MM.1S (cell line): ENCODE measurements around the gene MRPL19.

Experiments used
- DNase-seq: peaks from one replicate; pipeline ENCODE4 v3.0.0-alpha.2; 2015
- H2AFZ ChIP-seq: fragments of 300-600 bp; sonication (generic); 2 replicates; pipeline ENCODE4 v1.6.0; 2016; ENCODE audit warnings: antibody characterized with exemption, low read length
- H3F3A ChIP-seq: fragments of 300-600 bp; sonication (generic); 2 replicates; pipeline ENCODE4 v1.6.1; 2016; ENCODE audit warnings: mild to moderate bottlenecking, antibody characterized with exemption, low read length, moderate library complexity, mixed read lengths; ENCODE audit not compliant: insufficient read depth
- H3K27ac ChIP-seq: fragments of 300-600 bp; sonication (generic); 2 replicates; pipeline ENCODE4 v1.5.1; 2016; ENCODE audit warnings: mild to moderate bottlenecking, low read length
- H3K27me3 ChIP-seq: fragments of 300-600 bp; sonication (generic); replicated peaks from 2 replicates; pipeline ENCODE4 v1.6.0; 2016; ENCODE audit warnings: low read length; ENCODE audit not compliant: insufficient read depth
- H3K36me3 ChIP-seq: fragments of 300-600 bp; sonication (generic); replicated peaks from 2 replicates; pipeline ENCODE4 v1.6.1; 2016; ENCODE audit warnings: mild to moderate bottlenecking, low read length, mixed read lengths; ENCODE audit not compliant: insufficient read depth
- H3K4me1 ChIP-seq: fragments of 300-600 bp; sonication (generic); 2 replicates; pipeline ENCODE4 v1.6.1; 2016; ENCODE audit warnings: low read length, mixed read lengths
- H3K4me2 ChIP-seq: fragments of 300-600 bp; sonication (generic); 2 replicates; pipeline ENCODE4 v1.6.0; 2016; ENCODE audit warnings: low read depth, low read length
- H3K4me3 ChIP-seq: fragments of 300-600 bp; sonication (generic); 2 replicates; pipeline ENCODE4 v1.5.1; 2016; ENCODE audit warnings: low read length, mixed read lengths
- H3K79me2 ChIP-seq: fragments of 300-600 bp; sonication (generic); 2 replicates; pipeline ENCODE4 v1.6.1; 2016; ENCODE audit warnings: mixed run types, low read length, mixed read lengths
- H3K9ac ChIP-seq: fragments of 300-600 bp; sonication (generic); 2 replicates; pipeline ENCODE4 v1.6.1; 2016; ENCODE audit warnings: low read length, mixed read lengths
- H3K9me2 ChIP-seq: fragments of 300-600 bp; sonication (generic); replicated peaks from 2 replicates; pipeline ENCODE4 v1.6.1; 2016; ENCODE audit warnings: mild to moderate bottlenecking, low read length, mixed read lengths; ENCODE audit not compliant: insufficient read depth
- H3K9me3 ChIP-seq: fragments of 300-600 bp; sonication (generic); replicated peaks from 2 replicates; pipeline ENCODE4 v1.6.1; 2016; ENCODE audit warnings: mild to moderate bottlenecking, low read length, mixed read lengths; ENCODE audit not compliant: insufficient read depth
- H4K20me1 ChIP-seq: fragments of 300-600 bp; sonication (generic); 2 replicates; pipeline ENCODE4 v1.6.1; 2016; ENCODE audit warnings: mild to moderate bottlenecking, low read length, moderate library complexity, mixed read lengths; ENCODE audit not compliant: insufficient read depth
- CTCF ChIP-seq: fragments of 300-600 bp; sonication (generic); IDR thresholded peaks from 2 replicates; pipeline ENCODE4 v1.5.1; 2016; ENCODE audit warnings: antibody characterized with exemption, low read length, mixed read lengths
- EZH2 ChIP-seq: fragments of 300-600 bp; sonication (generic); optimal IDR thresholded peaks from 2 replicates; pipeline ENCODE3; 2017; ENCODE audit warnings: low read depth, mild to moderate bottlenecking, antibody characterized with exemption, low read length, mixed read lengths
- EZH2phosphoT487 ChIP-seq: fragments of 300-600 bp; sonication (generic); IDR thresholded peaks from 2 replicates; pipeline ENCODE4 v1.6.1; 2018; ENCODE audit warnings: antibody characterized with exemption, low read length

MRPL19 gene

GRCh38 chr2:75598589-75599155 is 47.9 kb upstream of the MRPL19 start:
- DNase-seq = no peak
- Histone ChIP-seq H3K27ac (no peak overlapping the region), H3K4me2 (no peak overlapping the region), H3K79me2 (no peaks in the 10 kb centered on the region), H3K4me3 (no peak overlapping the region), H3K27me3 (no peaks in the 10 kb centered on the region), H4K20me1 (no peaks in the 10 kb centered on the region), H3K4me1 (no peaks in the 10 kb centered on the region), H3K9ac (no peak overlapping the region), H3F3A (no peaks in the 10 kb centered on the region), H3K9me2 (no peaks in the 10 kb centered on the region), H2AFZ (no peak overlapping the region), H3K36me3 (no peaks in the 10 kb centered on the region), H3K9me3 (no peaks in the 10 kb centered on the region)
- TF ChIP-seq EZH2phosphoT487 = no peak
- TF ChIP-seq EZH2 = no peak
- TF ChIP-seq CTCF = no peak

- Histone ChIP-seq H3K36me3 (no peaks in the 10 kb centered on the region), H3K9ac (no peak overlapping the region), H3K4me1 (no peaks in the 10 kb centered on the region), H3K9me2 (no peaks in the 10 kb centered on the region), H3K79me2 (no peaks in the 10 kb centered on the region), H3K9me3 (no peaks in the 10 kb centered on the region), H2AFZ (no peak overlapping the region), H3F3A (no peaks in the 10 kb centered on the region), H4K20me1 (no peaks in the 10 kb centered on the region), H3K4me3 (no peak overlapping the region), H3K27ac (no peak overlapping the region), H3K4me2 (no peak overlapping the region), H3K27me3 (no peaks in the 10 kb centered on the region)
- no peak for DNase-seq
- TF ChIP-seq EZH2 = no peak
- TF ChIP-seq CTCF = no peak
- TF ChIP-seq EZH2phosphoT487 = no peak
Observed at GRCh38 chr2:75600461-75601011, 46.0 kb upstream of the MRPL19 start.

GRCh38 chr2:75602724-75603342 is 43.8 kb upstream of the MRPL19 start:
- H3F3A ChIP-seq = no peaks in the 10 kb centered on the region
- no peak overlapping the region for H2AFZ ChIP-seq
- no peaks in the 10 kb centered on the region for H3K27me3 ChIP-seq
- no peak overlapping the region for H3K4me2 ChIP-seq
- H3K4me1 ChIP-seq = no peaks in the 10 kb centered on the region
- H3K9me2 ChIP-seq = no peaks in the 10 kb centered on the region
- H3K36me3 ChIP-seq = no peaks in the 10 kb centered on the region
- DNase-seq = no peak
- TF ChIP-seq CTCF (no peak), EZH2 (no peak), EZH2phosphoT487 (no peak)
- no peak overlapping the region for H3K27ac ChIP-seq
- no peaks in the 10 kb centered on the region for H3K79me2 ChIP-seq
- H3K9ac ChIP-seq = no peak overlapping the region
- H3K9me3 ChIP-seq = no peaks in the 10 kb centered on the region
- H4K20me1 ChIP-seq = no peaks in the 10 kb centered on the region
- H3K4me3 ChIP-seq = no peak overlapping the region
